ENCODE data around the gene B4GALT4. TPM values are rescaled to one million over a fixed set of nuclear protein-coding genes. Genes with fewer than 3 reads are reported as not detected.

B4GALT4 gene
- total RNA-seq, 1 donor from 2014 or later: 12.1 TPM

DNA sequence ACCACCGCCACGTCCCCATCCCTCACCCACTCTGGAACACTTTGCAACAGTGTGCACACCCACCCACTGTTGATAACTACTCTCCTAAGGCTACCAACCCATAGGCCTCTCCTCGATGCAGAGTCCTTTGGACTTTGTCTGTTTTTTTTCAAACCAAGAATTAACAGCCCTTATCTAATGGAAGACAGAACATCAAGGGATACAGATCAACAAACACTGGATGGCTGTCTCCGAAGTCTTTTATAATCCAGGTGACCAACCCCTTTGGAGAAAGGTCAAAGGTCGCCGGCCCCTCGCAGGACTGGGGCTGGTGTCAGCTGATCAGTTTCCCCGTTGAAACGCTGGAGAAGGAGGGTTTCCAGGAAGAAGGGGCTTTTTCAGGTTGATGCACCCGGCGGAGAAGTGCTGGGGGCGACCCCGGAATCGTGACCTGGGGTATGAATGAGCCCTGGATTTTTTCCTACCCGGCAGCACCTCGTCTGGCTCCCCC lies 532 bp downstream of the B4GALT4 start:
- peak; percentile 36 for DNase-seq (ENCODE audit: low read depth, low spot score)
- no peaks in the 10 kb centered on the region for H3K27me3 Mint-ChIP-seq (ENCODE audit: low read depth)
- peak overlapping the region; percentile 69 for H3K4me3 Mint-ChIP-seq
- peaks cover 18% of the 10 kb centered on the region for H3K4me1 Mint-ChIP-seq
- H3K27ac Mint-ChIP-seq (ENCODE audit: unreplicated experiment): no peak overlapping the region
- no peaks in the 10 kb centered on the region for H3K36me3 Mint-ChIP-seq (ENCODE audit: low read depth)
- TF ChIP-seq, protein P1, sequence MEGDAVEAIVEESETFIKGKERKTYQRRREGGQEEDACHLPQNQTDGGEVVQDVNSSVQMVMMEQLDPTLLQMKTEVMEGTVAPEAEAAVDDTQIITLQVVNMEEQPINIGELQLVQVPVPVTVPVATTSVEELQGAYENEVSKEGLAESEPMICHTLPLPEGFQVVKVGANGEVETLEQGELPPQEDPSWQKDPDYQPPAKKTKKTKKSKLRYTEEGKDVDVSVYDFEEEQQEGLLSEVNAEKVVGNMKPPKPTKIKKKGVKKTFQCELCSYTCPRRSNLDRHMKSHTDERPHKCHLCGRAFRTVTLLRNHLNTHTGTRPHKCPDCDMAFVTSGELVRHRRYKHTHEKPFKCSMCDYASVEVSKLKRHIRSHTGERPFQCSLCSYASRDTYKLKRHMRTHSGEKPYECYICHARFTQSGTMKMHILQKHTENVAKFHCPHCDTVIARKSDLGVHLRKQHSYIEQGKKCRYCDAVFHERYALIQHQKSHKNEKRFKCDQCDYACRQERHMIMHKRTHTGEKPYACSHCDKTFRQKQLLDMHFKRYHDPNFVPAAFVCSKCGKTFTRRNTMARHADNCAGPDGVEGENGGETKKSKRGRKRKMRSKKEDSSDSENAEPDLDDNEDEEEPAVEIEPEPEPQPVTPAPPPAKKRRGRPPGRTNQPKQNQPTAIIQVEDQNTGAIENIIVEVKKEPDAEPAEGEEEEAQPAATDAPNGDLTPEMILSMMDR (conservative IDR thresholded peaks at IDR 0.05): no peak
- H3K9me3 Mint-ChIP-seq: peaks cover 4% of the 10 kb centered on the region

DNA sequence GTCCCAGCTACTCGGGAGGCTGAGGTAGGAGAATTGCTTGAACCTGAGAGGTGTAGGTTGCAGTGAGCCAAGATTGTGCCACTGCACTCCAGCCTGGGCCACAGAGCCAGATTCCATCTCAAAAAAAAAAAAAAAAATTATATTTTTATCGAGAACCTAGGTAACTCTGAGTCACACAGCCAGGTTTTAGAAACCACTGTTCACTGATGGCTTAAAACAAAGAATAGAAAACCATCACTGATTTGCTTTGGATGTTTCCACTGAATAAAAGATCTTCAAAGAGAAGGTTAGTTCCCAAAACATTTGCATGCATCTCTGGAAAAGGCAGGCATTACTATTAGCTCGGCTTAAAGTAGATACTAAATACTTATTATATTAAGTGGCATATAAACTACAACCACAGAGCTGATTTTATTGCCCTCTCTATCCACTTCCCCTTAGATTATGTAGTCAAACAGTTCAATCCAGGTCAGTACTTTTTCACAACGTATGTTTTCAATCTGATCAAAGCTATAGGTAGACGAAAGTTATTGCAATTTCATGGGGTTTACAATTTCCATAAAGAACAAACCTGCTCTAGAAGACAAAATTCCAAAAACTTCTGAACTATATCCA lies 1.4 kb downstream of the B4GALT4 start:
- no peaks in the 10 kb centered on the region for H3K27me3 Mint-ChIP-seq (ENCODE audit: low read depth)
- DNase-seq (ENCODE audit: low read depth, low spot score): no peak
- no peaks in the 10 kb centered on the region for H3K36me3 Mint-ChIP-seq (ENCODE audit: low read depth)
- no peak overlapping the region for H3K27ac Mint-ChIP-seq (ENCODE audit: unreplicated experiment)
- H3K4me3 Mint-ChIP-seq: peak overlapping the region; percentile 69
- TF ChIP-seq, protein P1 (conservative IDR thresholded peaks at IDR 0.05): no peak
- peaks cover 4% of the 10 kb centered on the region for H3K9me3 Mint-ChIP-seq
- H3K4me1 Mint-ChIP-seq: peaks cover 18% of the 10 kb centered on the region

DNA sequence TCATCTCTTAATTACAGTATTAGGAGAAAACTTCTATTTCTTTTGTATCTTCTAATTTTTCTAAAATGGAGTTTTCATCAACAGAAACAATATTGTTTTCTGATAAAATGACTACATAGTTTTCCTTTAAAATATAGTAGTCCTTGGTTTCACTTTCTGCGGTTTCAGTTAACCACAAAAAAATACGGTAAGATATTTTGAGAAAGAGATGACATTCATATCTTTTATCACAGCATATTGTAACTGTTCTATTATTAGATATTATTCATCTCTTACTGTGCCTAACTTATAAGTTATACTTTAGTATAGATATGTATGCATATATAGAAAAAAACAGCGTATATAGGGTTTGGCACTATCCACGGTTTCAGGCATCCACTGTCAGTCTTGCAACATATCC lies 2.3 kb downstream of the B4GALT4 start:
- Mint-ChIP-seq H3K4me3 (peak overlapping the region; percentile 51), H3K27ac (ENCODE audit: unreplicated experiment) (no peak overlapping the region), H3K9me3 (peaks cover 4% of the 10 kb centered on the region), H3K36me3 (ENCODE audit: low read depth) (no peaks in the 10 kb centered on the region), H3K4me1 (peaks cover 18% of the 10 kb centered on the region), H3K27me3 (ENCODE audit: low read depth) (no peaks in the 10 kb centered on the region)
- no peak for DNase-seq (ENCODE audit: low read depth, low spot score)
- TF ChIP-seq, protein P1 (conservative IDR thresholded peaks at IDR 0.05): no peak

DNA sequence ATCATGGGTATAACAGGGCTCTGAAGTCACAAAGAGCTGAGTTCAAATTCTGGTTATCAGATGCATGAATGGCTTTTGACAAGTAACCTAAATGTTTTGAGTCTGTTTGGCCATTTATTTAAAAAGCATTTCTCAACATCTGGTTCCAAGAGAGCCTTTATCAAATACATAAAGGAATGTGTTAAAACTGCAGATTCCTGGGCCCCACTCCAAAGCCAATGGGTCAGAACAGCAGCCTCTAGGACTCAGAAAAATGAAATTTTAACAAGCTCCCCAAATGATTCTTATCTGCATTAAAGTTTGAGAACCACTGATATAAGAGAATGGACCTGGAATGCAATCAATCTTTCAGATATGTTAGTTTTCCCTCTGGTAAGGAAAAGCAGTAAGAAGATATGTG lies 3.4 kb downstream of the B4GALT4 start:
- H3K4me3 Mint-ChIP-seq: no peak overlapping the region
- TF ChIP-seq, protein P1 (conservative IDR thresholded peaks at IDR 0.05): no peak
- H3K27me3 Mint-ChIP-seq (ENCODE audit: low read depth): no peaks in the 10 kb centered on the region
- H3K9me3 Mint-ChIP-seq: peaks cover 4% of the 10 kb centered on the region
- no peak for DNase-seq (ENCODE audit: low read depth, low spot score)
- H3K4me1 Mint-ChIP-seq: peaks cover 18% of the 10 kb centered on the region
- H3K27ac Mint-ChIP-seq (ENCODE audit: unreplicated experiment): no peak overlapping the region
- H3K36me3 Mint-ChIP-seq (ENCODE audit: low read depth): no peaks in the 10 kb centered on the region

DNA sequence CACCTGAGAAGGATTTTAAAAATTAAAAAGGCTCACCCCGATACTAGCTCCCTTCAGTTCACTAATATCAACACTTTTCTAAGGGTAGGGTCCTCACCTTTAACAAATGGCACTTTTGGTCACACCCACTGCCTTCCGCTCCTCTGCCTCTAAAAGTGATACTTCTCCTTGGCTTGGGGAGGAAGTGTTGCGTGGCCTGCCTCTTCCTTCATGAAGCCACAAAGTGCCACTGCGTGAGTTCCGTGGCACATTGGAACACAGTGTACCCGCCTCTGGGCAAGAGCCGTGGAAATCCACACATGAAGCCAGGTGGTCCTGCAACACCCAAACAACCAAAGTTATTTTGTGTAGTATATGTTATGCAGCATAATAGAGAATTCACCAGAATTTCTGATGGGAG lies 3.9 kb downstream of the B4GALT4 start:
- Mint-ChIP-seq H3K9me3 (peaks cover 4% of the 10 kb centered on the region), H3K4me1 (peaks cover 18% of the 10 kb centered on the region), H3K4me3 (no peak overlapping the region), H3K27me3 (ENCODE audit: low read depth) (no peaks in the 10 kb centered on the region), H3K27ac (ENCODE audit: unreplicated experiment) (no peak overlapping the region), H3K36me3 (ENCODE audit: low read depth) (no peaks in the 10 kb centered on the region)
- DNase-seq (ENCODE audit: low read depth, low spot score): no peak
- TF ChIP-seq, protein P1 (conservative IDR thresholded peaks at IDR 0.05): no peak
